HCEC 1CT (cell line): ENCODE results near the gene CDH13.
A peak's percentile ranks its signal among the peaks of the same experiment; 100 is the strongest.

Experiments
- DNase-seq: peaks from one replicate; pipeline ENCODE4 v3.0.0-alpha.2; 2017

Gene CDH13

DNA sequence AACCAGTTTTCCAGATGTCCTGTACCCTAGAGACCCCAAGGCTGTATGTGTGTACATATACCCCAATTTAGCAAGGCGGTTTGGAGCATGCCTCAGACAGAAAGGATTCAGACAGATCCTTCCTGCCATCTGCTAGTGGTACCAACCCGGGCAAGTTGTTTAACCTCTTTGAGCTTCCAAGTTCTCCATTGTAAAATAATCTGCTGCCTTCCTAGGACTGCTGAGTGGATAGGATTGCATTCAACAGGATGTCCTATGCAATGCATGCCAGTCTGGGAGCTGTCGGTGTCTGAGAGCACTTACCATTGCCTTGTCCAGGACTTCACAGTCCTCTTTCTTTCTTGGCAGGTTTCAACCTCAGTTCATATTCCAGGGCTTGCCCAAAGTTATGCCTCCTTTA, 1.9 kb downstream of the CDH13 start:
- DNase-seq, result peak; percentile 16

GRCh38 chr16:82629441-82630027, 2.8 kb downstream of the CDH13 start:
- peak; percentile 88 for DNase-seq

GRCh38 chr16:82630219-82630618, 3.5 kb downstream of the CDH13 start:
- DNase-seq, result peak; percentile 65

GRCh38 chr16:82630688-82631087, 3.9 kb downstream of the CDH13 start:
- DNase-seq, result peak; percentile 41

- no peak for DNase-seq
These were observed 5.2 kb downstream of the CDH13 start for GRCh38 chr16:82631701-82632685.

GRCh38 chr16:82633964-82634600, 7.3 kb downstream of the CDH13 start:
- no peak for DNase-seq

- no peak for DNase-seq
These were observed 8.3 kb downstream of the CDH13 start for GRCh38 chr16:82634955-82635610.

GRCh38 chr16:82636485-82636884, 9.7 kb downstream of the CDH13 start:
- no peak for DNase-seq

DNA sequence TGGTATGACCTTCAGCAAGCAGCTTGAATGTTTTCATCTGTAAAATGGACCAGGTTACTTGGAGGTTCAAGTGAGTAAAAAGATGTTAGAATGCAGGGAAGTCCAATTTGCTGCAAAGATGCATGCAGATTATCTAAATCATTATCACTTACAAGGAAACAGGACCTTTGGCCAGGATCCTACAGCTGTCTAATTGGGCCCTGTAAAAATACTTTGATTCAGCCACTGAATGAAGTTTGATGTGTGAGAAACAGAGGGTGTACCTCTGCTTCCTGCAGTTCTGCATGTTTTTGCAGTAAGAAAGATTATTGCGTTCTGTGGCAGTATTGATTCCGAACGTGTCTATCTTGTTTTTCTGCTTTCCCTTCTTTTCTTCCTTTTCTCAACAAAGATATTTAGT, 10.2 kb downstream of the CDH13 start:
- no peak for DNase-seq

DNA sequence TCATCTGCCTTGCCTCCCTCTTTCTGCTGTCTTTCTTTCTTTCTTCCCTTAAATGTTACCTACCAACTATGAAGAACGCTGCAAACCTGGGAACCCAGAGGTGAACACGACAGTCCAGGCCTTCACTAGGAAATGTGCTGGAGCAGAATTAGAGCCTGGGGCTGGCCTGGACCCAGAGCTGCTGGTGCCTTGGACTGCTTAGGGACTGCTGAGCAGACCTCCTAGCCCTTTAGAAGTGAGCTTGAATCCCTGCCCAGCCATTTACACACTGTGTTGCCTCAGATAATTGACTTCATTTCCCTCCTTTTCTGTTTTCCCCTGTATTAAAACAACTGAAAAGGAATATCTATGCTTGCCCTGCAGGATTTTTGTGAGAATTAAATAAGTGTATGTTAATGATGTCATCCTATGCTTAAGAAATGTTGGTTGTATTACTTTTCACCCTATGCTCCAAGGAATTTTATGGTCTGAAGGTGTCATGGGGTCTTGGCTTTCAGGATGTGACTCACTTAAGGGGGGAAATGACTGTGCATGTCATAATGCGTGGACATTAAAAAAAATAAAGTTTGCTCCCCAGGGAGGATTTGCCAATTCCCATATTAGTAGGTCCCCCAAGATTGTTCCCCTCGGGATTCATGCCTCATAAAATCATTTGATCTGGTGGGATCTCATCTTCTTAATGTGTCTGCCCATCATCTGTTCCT, 11.5 kb downstream of the CDH13 start:
- peak; percentile 95 for DNase-seq

DNA sequence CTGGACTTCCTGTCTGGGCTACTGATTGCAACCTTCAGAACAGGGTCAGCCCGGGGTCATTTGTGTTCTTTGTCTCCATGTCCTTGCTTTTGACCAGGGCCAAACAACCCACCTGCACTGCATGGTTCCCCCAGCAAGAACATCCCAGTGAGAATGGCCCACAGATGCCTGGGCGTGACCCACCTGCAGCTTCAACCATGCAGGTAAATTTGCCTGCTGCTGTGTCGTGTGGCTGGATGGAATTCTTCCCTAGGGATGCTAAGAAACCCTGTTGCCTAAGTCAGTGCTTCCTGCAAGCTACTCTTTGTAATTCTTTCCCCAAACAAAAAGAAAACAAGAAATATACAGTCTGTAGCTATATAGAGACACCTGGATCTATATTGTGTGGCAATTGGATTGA, 12.5 kb downstream of the CDH13 start:
- DNase-seq, result no peak

GRCh38 chr16:82639666-82640336, 13.0 kb downstream of the CDH13 start:
- peak; percentile 68 for DNase-seq

- DNase-seq, result peak; percentile 68
These were observed 14.7 kb downstream of the CDH13 start for GRCh38 chr16:82641336-82641984.

- no peak for DNase-seq
These were observed 16.4 kb downstream of the CDH13 start for GRCh38 chr16:82643136-82643535.

- DNase-seq, result no peak
These were observed 17.3 kb downstream of the CDH13 start for GRCh38 chr16:82643936-82644630.

GRCh38 chr16:82646504-82646903, 19.7 kb downstream of the CDH13 start:
- no peak for DNase-seq

GRCh38 chr16:82649766-82650165, 23.0 kb downstream of the CDH13 start:
- peak; percentile 51 for DNase-seq

DNA sequence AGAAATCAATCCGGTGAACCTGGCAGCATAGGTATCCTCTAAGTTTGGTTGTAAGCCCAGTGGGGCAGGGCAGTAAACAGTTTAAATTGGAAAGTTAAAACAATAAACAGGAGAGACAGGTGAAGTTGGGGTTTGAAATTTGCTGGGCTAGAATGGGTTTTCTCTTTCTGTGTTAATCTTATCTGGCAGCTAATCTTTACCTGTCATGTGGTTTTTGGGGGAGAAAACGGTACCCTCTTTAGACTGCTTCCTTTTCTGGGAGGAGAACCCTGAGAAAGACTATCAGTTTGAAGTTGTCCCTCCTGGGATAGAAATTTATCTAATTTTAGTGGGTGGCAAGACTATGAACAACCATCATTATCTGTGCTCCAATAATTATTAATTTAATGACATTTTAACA, 24.0 kb downstream of the CDH13 start:
- DNase-seq, result no peak

DNA sequence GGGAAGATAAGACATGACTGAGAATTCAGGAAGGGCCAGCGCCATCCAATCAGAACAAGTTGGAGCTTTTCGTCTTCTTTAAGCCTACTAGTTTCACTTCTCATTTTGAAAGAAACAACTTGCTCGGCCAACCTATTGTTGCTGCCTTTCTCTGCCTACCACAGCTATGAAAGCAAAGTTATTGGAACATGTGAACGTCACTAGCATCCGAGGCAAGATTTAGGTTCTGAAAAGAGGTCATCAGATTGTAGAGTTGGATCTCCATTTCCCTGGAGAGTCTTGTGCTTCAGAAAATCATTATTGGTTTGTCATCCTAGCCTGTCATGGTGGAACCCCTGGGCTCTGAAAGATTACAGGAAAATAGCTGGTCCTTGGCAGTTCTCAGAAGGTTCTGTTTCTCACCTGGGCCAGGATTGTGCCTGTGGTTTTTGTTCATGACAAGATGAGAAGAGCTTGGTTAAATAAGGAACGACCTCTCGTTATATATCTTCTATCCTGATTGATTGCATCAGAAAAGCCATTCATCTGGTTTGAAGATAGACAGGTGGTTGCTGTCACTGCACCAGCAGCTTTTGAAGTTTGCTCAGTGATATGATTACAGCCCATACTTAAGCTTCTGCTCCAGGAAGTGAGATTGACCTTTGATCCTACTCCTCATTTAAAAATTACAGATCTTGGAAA, 25.3 kb downstream of the CDH13 start:
- peak; percentile 32 for DNase-seq

DNA sequence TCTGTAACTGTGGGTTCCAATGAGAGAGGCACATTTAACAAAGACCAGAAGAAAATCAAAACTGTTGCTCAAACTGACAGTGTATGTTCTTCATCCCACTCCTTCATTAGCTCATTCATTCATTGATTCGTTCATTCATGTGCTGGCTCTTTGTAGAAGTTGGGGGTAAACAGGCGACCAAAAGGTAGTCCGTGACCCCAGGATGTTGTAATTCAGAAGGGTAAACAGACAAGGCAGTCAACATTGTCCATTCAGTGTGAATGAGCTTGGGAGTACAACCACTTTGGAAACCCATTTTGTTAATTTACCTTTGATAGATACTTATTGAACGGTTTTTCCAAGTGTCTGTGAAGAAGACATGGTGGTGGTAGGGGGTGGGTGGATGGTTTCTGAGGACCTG, 26.1 kb downstream of the CDH13 start:
- no peak for DNase-seq
